ENCODE measurements around the gene BTLA.
"Not testable (repeated sequence)": the region's sequence is repeated elsewhere in the genome, so short reads cannot be mapped to it uniquely, and the experiment has no call there.

Gene BTLA

GRCh38 chr3:112437146-112438022, 61.9 kb downstream of the BTLA start:
- DNase-seq = peak; percentile 2

GRCh38 chr3:112429960-112430359, 69.3 kb downstream of the BTLA start:
- DNase-seq = no peak

GRCh38 chr3:112427123-112427522, 72.1 kb downstream of the BTLA start:
- DNase-seq = no peak

- no peak for DNase-seq
Measured at GRCh38 chr3:112425858-112426750, 73.2 kb downstream of the BTLA start.

GRCh38 chr3:112425382-112425781, 73.9 kb downstream of the BTLA start:
- no peak for DNase-seq

- no peak for DNase-seq
Measured at GRCh38 chr3:112424394-112424793, 74.9 kb downstream of the BTLA start.

GRCh38 chr3:112422921-112423320, 76.4 kb downstream of the BTLA start:
- not testable (repeated sequence) for DNase-seq

GRCh38 chr3:112418526-112418925, 80.7 kb downstream of the BTLA start:
- not testable (repeated sequence) for DNase-seq

GRCh38 chr3:112417696-112418318, 81.5 kb downstream of the BTLA start:
- no peak for DNase-seq

GRCh38 chr3:112416391-112417212, 82.7 kb downstream of the BTLA start:
- no peak for DNase-seq

GRCh38 chr3:112415390-112415789, 83.9 kb downstream of the BTLA start:
- no peak for DNase-seq

Data from COR-L47 (cell line).